HepG2 (cell line): ENCODE results near the gene LIG4. TPM values are rescaled to one million over a fixed set of nuclear protein-coding genes. Genes with fewer than 3 reads are reported as not detected.

Source experiments
- ELF3 ChIP-seq: IDR thresholded peaks from 2 replicates; pipeline ENCODE4 v1.6.1; 2016; ENCODE audit warnings: missing genetic modification reagents, missing compliant biosample characterization
- GATAD1 ChIP-seq: IDR thresholded peaks from 2 replicates; pipeline ENCODE4 v1.6.1; 2016; ENCODE audit warnings: missing genetic modification reagents, missing compliant biosample characterization
- HDAC1 ChIP-seq: sonication (generic); formaldehyde crosslinking; IDR thresholded peaks from 2 replicates; pipeline ENCODE4 v1.5.1; 2020; ENCODE audit warnings: mild to moderate bottlenecking, missing genetic modification reagents
- HOXA3 ChIP-seq: sonication (generic); formaldehyde crosslinking; IDR thresholded peaks from 2 replicates; pipeline ENCODE4 v1.5.0; 2020; ENCODE audit warnings: missing genetic modification reagents
- KAT7 ChIP-seq: IDR thresholded peaks from 2 replicates; pipeline ENCODE4 v1.6.1; 2018; ENCODE audit warnings: borderline replicate concordance, missing compliant biosample characterization
- KDM2A ChIP-seq: sonication (generic); formaldehyde crosslinking; IDR thresholded peaks from 2 replicates; pipeline ENCODE4 v1.4.0; 2020; ENCODE audit warnings: low read depth, missing genetic modification reagents, borderline replicate concordance
- KMT2A ChIP-seq: sonication (generic); formaldehyde crosslinking; IDR thresholded peaks from 2 replicates; pipeline ENCODE4 v1.4.0; 2020; ENCODE audit warnings: missing genetic modification reagents
- MXI1 ChIP-seq: IDR thresholded peaks from 3 replicates; pipeline ENCODE4 v1.6.1; 2012; ENCODE audit warnings: low read depth, low read length, inconsistent platforms, borderline replicate concordance
- PHF20 ChIP-seq: sonication (generic); formaldehyde crosslinking; IDR thresholded peaks from 2 replicates; pipeline ENCODE4 v1.5.0; 2020; ENCODE audit warnings: mild to moderate bottlenecking, missing genetic modification reagents
- PHF21A ChIP-seq: sonication (generic); formaldehyde crosslinking; IDR thresholded peaks from 2 replicates; pipeline ENCODE4 v1.5.0; 2020; ENCODE audit warnings: mild to moderate bottlenecking, missing genetic modification reagents
- PRMT3 ChIP-seq: sonication (generic); formaldehyde crosslinking; IDR thresholded peaks from 2 replicates; pipeline ENCODE4 v1.8.1; 2022; ENCODE audit warnings: low read depth, mild to moderate bottlenecking, moderate library complexity, missing genetic modification reagents, borderline replicate concordance
- SAP130 ChIP-seq: IDR thresholded peaks from 2 replicates; pipeline ENCODE4 v1.6.1; 2016; ENCODE audit warnings: low read depth
- SIN3A ChIP-seq: IDR thresholded peaks from 2 replicates; pipeline ENCODE4 v1.6.1; 2011; ENCODE audit warnings: low read depth, mild to moderate bottlenecking, control low read depth, low read length, borderline replicate concordance
- TEAD3 ChIP-seq: optimal IDR thresholded peaks from 2 replicates; pipeline ENCODE3; 2016; ENCODE audit warnings: borderline replicate concordance
- THAP11 ChIP-seq: IDR thresholded peaks from 2 replicates; pipeline ENCODE4 v1.6.1; 2016; ENCODE audit warnings: missing biosample characterization, missing genetic modification reagents
- YEATS2 ChIP-seq: sonication (generic); formaldehyde crosslinking; IDR thresholded peaks from 2 replicates; pipeline ENCODE4 v1.4.0; 2020; ENCODE audit warnings: missing genetic modification reagents, borderline replicate concordance
- ZFY ChIP-seq: sonication (generic); formaldehyde crosslinking; IDR thresholded peaks from 2 replicates; pipeline ENCODE4 v1.4.0; 2020; ENCODE audit warnings: missing genetic modification reagents
- ZNF124 ChIP-seq: sonication (generic); formaldehyde crosslinking; IDR thresholded peaks from 2 replicates; pipeline ENCODE4 v1.4.0; 2020; ENCODE audit warnings: missing genetic modification reagents
- ZNF136 ChIP-seq: sonication (generic); formaldehyde crosslinking; IDR thresholded peaks from 2 replicates; pipeline ENCODE4 v1.8.1; 2022; ENCODE audit warnings: low read depth, mild to moderate bottlenecking, moderate library complexity, missing genetic modification reagents
- ZNF724P ChIP-seq: sonication (generic); formaldehyde crosslinking; IDR thresholded peaks from 2 replicates; pipeline ENCODE4 v1.8.0; 2022; ENCODE audit warnings: missing genetic modification reagents, borderline replicate concordance
- ZNF788 ChIP-seq: sonication (generic); formaldehyde crosslinking; IDR thresholded peaks from 2 replicates; pipeline ENCODE4 v1.5.0; 2020; ENCODE audit warnings: mild to moderate bottlenecking, missing genetic modification reagents, borderline replicate concordance
- polyA plus RNA-seq, 8 experiments: library from polyadenylated mRNA; depleted of rRNA in 3 of 8; stranded (reverse) in 7 of 8; unstranded in 1 of 8; fragments of >200 nt; fragmentation: Illumina TruSeq in 4 of 8; extraction: Trizol in 4 of 8; gene quantifications; 2 replicates each; pipeline versions ENCODE4 v1.2.1 to v1.2.3, GENCODE V29; 2011 to 2016; ENCODE audit warnings: low read depth in 4 of 8, missing spikeins in 1 of 8, mixed read lengths in 1 of 8; ENCODE audit not compliant: insufficient read depth in 1 of 8
- total RNA-seq, 5 experiments: library from RNA; depleted of rRNA; stranded (reverse); fragments of >200 nt; fragmentation: Illumina TruSeq; extraction: Trizol; gene quantifications; 2 replicates each; pipeline ENCODE4 v1.2.3, GENCODE V29; 2016; ENCODE audit warnings: low read depth in 1 of 5
- TF ChIP-seq, protein P1 (sequence below): sonication (generic); formaldehyde crosslinking; IDR thresholded peaks from 2 replicates; pipeline ENCODE4 v1.4.0; 2020; ENCODE audit warnings: missing genetic modification reagents, borderline replicate concordance
- TF ChIP-seq, protein P2 (sequence below): sonication (generic); IDR thresholded peaks from 2 replicates; pipeline ENCODE4 v1.6.1; 2016; ENCODE audit warnings: low read depth, borderline replicate concordance
- TF ChIP-seq, protein P3 (sequence below): IDR thresholded peaks from 2 replicates; pipeline ENCODE4 v1.6.1; 2016; ENCODE audit warnings: missing compliant biosample characterization, missing genetic modification reagents, borderline replicate concordance
- TF ChIP-seq, protein P4 (sequence below): sonication (generic); formaldehyde crosslinking; IDR thresholded peaks from 2 replicates; pipeline ENCODE4 v1.4.0; 2020; ENCODE audit warnings: missing genetic modification reagents

The LIG4 gene
- total and polyA plus RNA-seq, 2 of the 13 experiments (the other 11 are each of a cell fraction or from before 2014, with no cell fraction given) = 4.0 to 4.5 TPM

DNA sequence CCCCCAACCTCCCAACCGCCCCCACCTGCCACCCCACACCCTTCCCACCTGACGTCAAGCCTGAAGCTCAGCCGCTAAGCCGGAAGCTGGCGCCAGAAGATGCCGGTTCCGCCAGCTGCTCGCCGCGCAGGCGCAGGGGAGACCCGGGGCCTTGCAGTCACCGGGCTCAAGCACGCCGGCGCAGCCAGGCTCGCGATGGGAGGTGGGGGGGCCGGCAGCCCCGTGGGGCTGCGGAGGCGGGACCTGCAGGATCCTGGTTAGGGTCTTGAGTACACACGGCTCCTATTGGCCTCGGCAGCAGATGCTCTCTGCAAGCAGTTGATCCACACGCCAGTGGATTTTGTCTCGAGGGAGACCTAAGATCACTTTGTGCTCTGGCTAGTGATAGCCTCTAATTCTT, at the start of gene LIG4 (continued):
- TF ChIP-seq, protein P1, sequence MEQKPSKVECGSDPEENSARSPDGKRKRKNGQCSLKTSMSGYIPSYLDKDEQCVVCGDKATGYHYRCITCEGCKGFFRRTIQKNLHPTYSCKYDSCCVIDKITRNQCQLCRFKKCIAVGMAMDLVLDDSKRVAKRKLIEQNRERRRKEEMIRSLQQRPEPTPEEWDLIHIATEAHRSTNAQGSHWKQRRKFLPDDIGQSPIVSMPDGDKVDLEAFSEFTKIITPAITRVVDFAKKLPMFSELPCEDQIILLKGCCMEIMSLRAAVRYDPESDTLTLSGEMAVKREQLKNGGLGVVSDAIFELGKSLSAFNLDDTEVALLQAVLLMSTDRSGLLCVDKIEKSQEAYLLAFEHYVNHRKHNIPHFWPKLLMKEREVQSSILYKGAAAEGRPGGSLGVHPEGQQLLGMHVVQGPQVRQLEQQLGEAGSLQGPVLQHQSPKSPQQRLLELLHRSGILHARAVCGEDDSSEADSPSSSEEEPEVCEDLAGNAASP (CRISPR knock-in tag) = 0 out of 2 replicates have a peak, but pooled peaks have one; percentile 15
- TF ChIP-seq, protein P2, sequence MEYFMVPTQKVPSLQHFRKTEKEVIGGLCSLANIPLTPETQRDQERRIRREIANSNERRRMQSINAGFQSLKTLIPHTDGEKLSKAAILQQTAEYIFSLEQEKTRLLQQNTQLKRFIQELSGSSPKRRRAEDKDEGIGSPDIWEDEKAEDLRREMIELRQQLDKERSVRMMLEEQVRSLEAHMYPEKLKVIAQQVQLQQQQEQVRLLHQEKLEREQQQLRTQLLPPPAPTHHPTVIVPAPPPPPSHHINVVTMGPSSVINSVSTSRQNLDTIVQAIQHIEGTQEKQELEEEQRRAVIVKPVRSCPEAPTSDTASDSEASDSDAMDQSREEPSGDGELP = peak; percentile 99
- TF ChIP-seq ZNF136 (CRISPR knock-in tag) (no peak), PHF21A (CRISPR knock-in tag) (no peak), HOXA3 (peak; percentile 27; the same call in 1 of the 2 replicates), GATAD1 (CRISPR knock-in tag) (peak; percentile 69), HDAC1 (CRISPR knock-in tag) (peak; percentile 77), ELF3 (CRISPR knock-in tag) (peak; percentile 49), ZNF724P (peak; percentile 93; the same call in 1 of the 2 replicates), THAP11 (CRISPR knock-in tag) (peak; percentile 73), TEAD3 (CRISPR knock-in tag) (peak; percentile 8), ZFY (CRISPR knock-in tag) (peak; percentile 72), KAT7 (0 out of 2 replicates have a peak, but pooled peaks have one; percentile 49), KMT2A (CRISPR knock-in tag) (peak; percentile 62), SIN3A (peak; percentile 86), KDM2A (peak; percentile 75; the same call in 1 of the 2 replicates), ZNF788 (peak; percentile 26; the same call in 1 of the 2 replicates), YEATS2 (CRISPR knock-in tag) (peak; percentile 76; the same call in 1 of the 2 replicates), PHF20 (CRISPR knock-in tag) (peak; percentile 58), PRMT3 (CRISPR knock-in tag) (no peak), MXI1 (peak; percentile 24; the same call in 1 of the 3 replicates), ZNF124 (CRISPR knock-in tag) (no peak), SAP130 (CRISPR knock-in tag) (peak; percentile 91)
- TF ChIP-seq, protein P3, sequence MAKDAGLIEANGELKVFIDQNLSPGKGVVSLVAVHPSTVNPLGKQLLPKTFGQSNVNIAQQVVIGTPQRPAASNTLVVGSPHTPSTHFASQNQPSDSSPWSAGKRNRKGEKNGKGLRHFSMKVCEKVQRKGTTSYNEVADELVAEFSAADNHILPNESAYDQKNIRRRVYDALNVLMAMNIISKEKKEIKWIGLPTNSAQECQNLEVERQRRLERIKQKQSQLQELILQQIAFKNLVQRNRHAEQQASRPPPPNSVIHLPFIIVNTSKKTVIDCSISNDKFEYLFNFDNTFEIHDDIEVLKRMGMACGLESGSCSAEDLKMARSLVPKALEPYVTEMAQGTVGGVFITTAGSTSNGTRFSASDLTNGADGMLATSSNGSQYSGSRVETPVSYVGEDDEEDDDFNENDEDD (CRISPR knock-in tag) = peak; percentile 61; the same call in 1 of the 2 replicates
- TF ChIP-seq, protein P4, sequence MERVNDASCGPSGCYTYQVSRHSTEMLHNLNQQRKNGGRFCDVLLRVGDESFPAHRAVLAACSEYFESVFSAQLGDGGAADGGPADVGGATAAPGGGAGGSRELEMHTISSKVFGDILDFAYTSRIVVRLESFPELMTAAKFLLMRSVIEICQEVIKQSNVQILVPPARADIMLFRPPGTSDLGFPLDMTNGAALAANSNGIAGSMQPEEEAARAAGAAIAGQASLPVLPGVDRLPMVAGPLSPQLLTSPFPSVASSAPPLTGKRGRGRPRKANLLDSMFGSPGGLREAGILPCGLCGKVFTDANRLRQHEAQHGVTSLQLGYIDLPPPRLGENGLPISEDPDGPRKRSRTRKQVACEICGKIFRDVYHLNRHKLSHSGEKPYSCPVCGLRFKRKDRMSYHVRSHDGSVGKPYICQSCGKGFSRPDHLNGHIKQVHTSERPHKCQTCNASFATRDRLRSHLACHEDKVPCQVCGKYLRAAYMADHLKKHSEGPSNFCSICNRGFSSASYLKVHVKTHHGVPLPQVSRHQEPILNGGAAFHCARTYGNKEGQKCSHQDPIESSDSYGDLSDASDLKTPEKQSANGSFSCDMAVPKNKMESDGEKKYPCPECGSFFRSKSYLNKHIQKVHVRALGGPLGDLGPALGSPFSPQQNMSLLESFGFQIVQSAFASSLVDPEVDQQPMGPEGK (CRISPR knock-in tag) = peak; percentile 84
